H1 (cell line): ENCODE results near the gene CRYBB2.
"Not testable (repeated sequence)": the region's sequence is repeated elsewhere in the genome, so short reads cannot be mapped to it uniquely, and the experiment has no call there.

Source experiments
- ATF3 ChIP-seq: IDR thresholded peaks from 2 replicates; pipeline ENCODE4 v1.6.1; 2011; ENCODE audit warnings: low read depth, mild to moderate bottlenecking, low read length; ENCODE audit not compliant: insufficient read depth
- CTCF ChIP-seq, 3 experiments: IDR thresholded peaks; 1 replicate in 2 of 3; 2 replicates in 1 of 3; pipeline versions ENCODE4 v1.5.1 to v1.6.1; 2011; ENCODE audit warnings: low read length in 3 of 3, mild to moderate bottlenecking in 3 of 3, inconsistent platforms in 2 of 3, low read depth in 1 of 3, moderate library complexity in 1 of 3; ENCODE audit not compliant: insufficient read depth in 1 of 3; ENCODE audit errors: control extremely low read depth in 1 of 3
- EP300 ChIP-seq, 2 experiments: IDR thresholded peaks; 1 replicate in 1 of 2; 2 replicates in 1 of 2; pipeline ENCODE4 v1.6.1; 2011 to 2012; ENCODE audit warnings: low read depth in 2 of 2, low read length in 2 of 2, mild to moderate bottlenecking in 2 of 2, borderline replicate concordance in 1 of 2, inconsistent platforms in 1 of 2, moderate library complexity in 1 of 2
- GABPA ChIP-seq: IDR thresholded peaks from 2 replicates; pipeline ENCODE4 v1.6.1; 2011; ENCODE audit warnings: mild to moderate bottlenecking, low read length, moderate library complexity, borderline replicate concordance; ENCODE audit not compliant: insufficient read depth
- GTF2F1 ChIP-seq: IDR thresholded peaks from 2 replicates; pipeline ENCODE4 v1.6.1; 2012; ENCODE audit warnings: low read depth, low read length, improper control_type of control experiment, borderline replicate concordance
- JUND ChIP-seq: IDR thresholded peaks from 2 replicates; pipeline ENCODE4 v1.6.1; 2011; ENCODE audit warnings: mild to moderate bottlenecking, improper control_type of control experiment, low read length
- MAX ChIP-seq: IDR thresholded peaks from 2 replicates; pipeline ENCODE4 v1.6.1; 2012; ENCODE audit warnings: inconsistent platforms
- NANOG ChIP-seq: IDR thresholded peaks from 2 replicates; pipeline ENCODE4 v1.6.1; 2011; ENCODE audit warnings: low read length, low read depth, mild to moderate bottlenecking, inconsistent platforms; ENCODE audit not compliant: insufficient read depth, poor library complexity, severe bottlenecking
- NRF1 ChIP-seq: IDR thresholded peaks from 2 replicates; pipeline ENCODE4 v1.6.1; 2011; ENCODE audit warnings: mild to moderate bottlenecking, low read depth, low read length, improper control_type of control experiment
- POLR2A ChIP-seq, 2 experiments: IDR thresholded peaks; 1 replicate in 1 of 2; 2 replicates in 1 of 2; pipeline ENCODE4 v1.6.1; 2011; ENCODE audit warnings: low read depth in 2 of 2, low read length in 2 of 2, mild to moderate bottlenecking in 2 of 2; ENCODE audit errors: control extremely low read depth in 1 of 2
- POLR2AphosphoS5 ChIP-seq: IDR thresholded peaks from 2 replicates; pipeline ENCODE4 v1.6.1; 2011; ENCODE audit warnings: low read depth, low read length
- TAF1 ChIP-seq: IDR thresholded peaks from 2 replicates; pipeline ENCODE4 v1.6.1; 2011; ENCODE audit warnings: mild to moderate bottlenecking, low read depth, low read length

- not testable (repeated sequence) for TF ChIP-seq POLR2A (IDR thresholded peaks at IDR 0.05; ENCODE audit: control extremely low read depth in 1 of 2, low read depth in 2 of 2, low read length in 2 of 2); GTF2F1; EP300 (IDR thresholded peaks at IDR 0.05; ENCODE audit: borderline replicate concordance in 1 of 2, low read depth in 2 of 2, low read length in 2 of 2); JUND; ATF3; POLR2AphosphoS5; NANOG
- TF ChIP-seq TAF1 (0 out of 2 replicates have a peak, but pooled peaks have one; percentile 36), MAX (peak; percentile 94), CTCF (IDR thresholded peaks at IDR 0.05; ENCODE audit: control extremely low read depth in 1 of 3, insufficient read depth in 1 of 3, low read depth in 1 of 3, low read length in 3 of 3) (peak; percentile 54 to 73 (median 59)), NRF1 (peak; percentile 22; the same call in 1 of the 2 replicates), GABPA (peak; percentile 35; the same call in 1 of the 2 replicates)
Observed at GRCh38 chr22:25178869-25179631, 40.4 kb upstream of the CRYBB2 start.
